HEK293T (cell line): ENCODE results near the gene HOXA4.

Source experiments
- CTCF ChIA-PET: fragments of 350-600 bp; formaldehyde crosslinking; extraction: SDS; loops from one replicate; lab custom pipeline; 2021; ENCODE audit warnings: antibody characterized with exemption, inconsistent platforms; lab: Yijun Ruan, JAX
- POLR2A ChIA-PET: fragments of 350-600 bp; formaldehyde crosslinking; extraction: SDS; loops from one replicate; lab custom pipeline; 2020; ENCODE audit warnings: antibody characterized with exemption, inconsistent platforms; lab: Yijun Ruan, JAX
- DNase-seq: peaks from one replicate; pipeline ENCODE4 v3.0.0; 2012; ENCODE audit warnings: mixed read lengths; ENCODE audit errors: extremely low spot score
- ARNT ChIP-seq: fragments of 450-650 bp; IDR thresholded peaks from 2 replicates; pipeline ENCODE4 v1.6.1; 2017; ENCODE audit warnings: mild to moderate bottlenecking
- BHLHE40 ChIP-seq: fragments of 450-650 bp; IDR thresholded peaks from 2 replicates; pipeline ENCODE4 v1.6.1; 2016; ENCODE audit warnings: mild to moderate bottlenecking, moderate library complexity, borderline replicate concordance
- CTBP1 ChIP-seq: fragments of 450-650 bp; IDR thresholded peaks from 2 replicates; pipeline ENCODE4 v1.6.1; 2016; ENCODE audit warnings: borderline replicate concordance
- ELF4 ChIP-seq: fragments of 450-650 bp; IDR thresholded peaks from 2 replicates; pipeline ENCODE4 v1.6.1; 2017; ENCODE audit warnings: antibody characterized with exemption
- FOXA1 ChIP-seq: fragments of 450-650 bp; IDR thresholded peaks from 2 replicates; pipeline ENCODE4 v1.6.1; 2016; ENCODE audit warnings: mild to moderate bottlenecking
- FOXK2 ChIP-seq: fragments of 450-650 bp; IDR thresholded peaks from 2 replicates; pipeline ENCODE4 v1.6.1; 2016; ENCODE audit warnings: mild to moderate bottlenecking
- FOXM1 ChIP-seq: fragments of 450-650 bp; IDR thresholded peaks from 2 replicates; pipeline ENCODE4 v1.6.1; 2017; ENCODE audit warnings: mild to moderate bottlenecking, borderline replicate concordance
- HDGF ChIP-seq: fragments of 450-650 bp; IDR thresholded peaks from 2 replicates; pipeline ENCODE4 v1.6.1; 2017; ENCODE audit warnings: antibody characterized with exemption, borderline replicate concordance
- L3MBTL2 ChIP-seq: fragments of 450-650 bp; conservative IDR thresholded peaks from 2 replicates; pipeline ENCODE4 v1.6.1; 2016; ENCODE audit warnings: mild to moderate bottlenecking
- LEF1 ChIP-seq: fragments of 450-650 bp; IDR thresholded peaks from 2 replicates; pipeline ENCODE4 v1.6.1; 2017; ENCODE audit warnings: mild to moderate bottlenecking, borderline replicate concordance
- NFRKB ChIP-seq: fragments of 450-650 bp; IDR thresholded peaks from 2 replicates; pipeline ENCODE4 v1.6.1; 2016; ENCODE audit warnings: mild to moderate bottlenecking, moderate library complexity
- SP1 ChIP-seq: fragments of 450-650 bp; IDR thresholded peaks from 2 replicates; pipeline ENCODE4 v1.6.1; 2017
- SUZ12 ChIP-seq: fragments of 450-650 bp; IDR thresholded peaks from 2 replicates; pipeline ENCODE4 v1.6.1; 2016; ENCODE audit warnings: mild to moderate bottlenecking
- TARDBP ChIP-seq: fragments of 450-650 bp; IDR thresholded peaks from 2 replicates; pipeline ENCODE4 v1.6.1; 2016
- ZNF384 ChIP-seq: fragments of 450-650 bp; IDR thresholded peaks from 2 replicates; pipeline ENCODE4 v1.6.1; 2016
- TF ChIP-seq, protein P1 (sequence below): fragments of 450-650 bp; IDR thresholded peaks from 2 replicates; pipeline ENCODE4 v1.6.1; 2016

Gene HOXA4

DNA sequence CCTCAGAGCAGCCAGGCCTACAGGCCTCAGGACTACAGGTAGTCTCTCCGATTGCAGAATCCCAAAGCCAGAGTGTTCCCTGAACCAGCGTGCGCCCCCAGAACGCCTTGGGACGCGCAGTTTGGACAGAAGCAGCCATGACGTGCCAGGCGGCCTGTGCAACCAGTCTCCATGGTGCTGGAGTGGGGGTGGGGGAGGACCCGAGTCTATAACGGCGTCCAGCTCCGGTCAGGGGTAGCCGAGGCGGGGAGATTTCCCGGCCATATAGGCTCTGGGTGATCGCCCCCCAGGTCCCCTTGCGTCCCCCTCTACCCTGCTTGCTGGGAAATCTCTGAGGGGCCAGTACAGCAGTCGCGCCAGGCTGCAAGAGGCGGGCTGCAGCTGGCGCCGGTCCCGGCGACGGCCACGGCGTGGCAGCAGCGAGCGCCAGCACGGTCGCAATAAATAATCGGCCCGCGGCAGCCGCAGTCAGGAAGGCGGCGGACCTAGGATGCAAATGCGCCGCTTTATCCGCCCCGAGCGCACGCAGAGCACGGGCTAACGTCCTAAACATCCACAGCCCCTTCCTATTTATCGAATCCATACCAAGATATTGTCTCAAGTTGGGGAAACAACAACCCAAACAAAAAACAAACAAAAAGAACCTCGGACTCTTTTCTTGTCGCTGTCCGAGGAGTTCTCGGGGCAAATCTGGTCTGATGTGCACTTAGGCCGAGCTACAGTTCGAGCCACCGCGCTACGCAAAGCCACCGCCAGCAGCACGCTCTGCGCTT lies 20.2 kb upstream of the HOXA4 start:
- POLR2A ChIA-PET, result interaction anchor here (0.6 to 17.5 kb wide), 18 partner anchors 8 to 956 kb away, joined by 3 to 367 read pairs (median 4); partner anchors contain the start of genes HOXA1, HOXA10, HOXA11 and HOXA4
- DNase-seq, result no peak
- TF ChIP-seq HDGF (0 out of 2 replicates have a peak, but pooled peaks have one; percentile 34), L3MBTL2 (no peak)
- TF ChIP-seq, protein P1, sequence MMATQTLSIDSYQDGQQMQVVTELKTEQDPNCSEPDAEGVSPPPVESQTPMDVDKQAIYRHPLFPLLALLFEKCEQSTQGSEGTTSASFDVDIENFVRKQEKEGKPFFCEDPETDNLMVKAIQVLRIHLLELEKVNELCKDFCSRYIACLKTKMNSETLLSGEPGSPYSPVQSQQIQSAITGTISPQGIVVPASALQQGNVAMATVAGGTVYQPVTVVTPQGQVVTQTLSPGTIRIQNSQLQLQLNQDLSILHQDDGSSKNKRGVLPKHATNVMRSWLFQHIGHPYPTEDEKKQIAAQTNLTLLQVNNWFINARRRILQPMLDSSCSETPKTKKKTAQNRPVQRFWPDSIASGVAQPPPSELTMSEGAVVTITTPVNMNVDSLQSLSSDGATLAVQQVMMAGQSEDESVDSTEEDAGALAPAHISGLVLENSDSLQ, result peak; percentile 96

DNA sequence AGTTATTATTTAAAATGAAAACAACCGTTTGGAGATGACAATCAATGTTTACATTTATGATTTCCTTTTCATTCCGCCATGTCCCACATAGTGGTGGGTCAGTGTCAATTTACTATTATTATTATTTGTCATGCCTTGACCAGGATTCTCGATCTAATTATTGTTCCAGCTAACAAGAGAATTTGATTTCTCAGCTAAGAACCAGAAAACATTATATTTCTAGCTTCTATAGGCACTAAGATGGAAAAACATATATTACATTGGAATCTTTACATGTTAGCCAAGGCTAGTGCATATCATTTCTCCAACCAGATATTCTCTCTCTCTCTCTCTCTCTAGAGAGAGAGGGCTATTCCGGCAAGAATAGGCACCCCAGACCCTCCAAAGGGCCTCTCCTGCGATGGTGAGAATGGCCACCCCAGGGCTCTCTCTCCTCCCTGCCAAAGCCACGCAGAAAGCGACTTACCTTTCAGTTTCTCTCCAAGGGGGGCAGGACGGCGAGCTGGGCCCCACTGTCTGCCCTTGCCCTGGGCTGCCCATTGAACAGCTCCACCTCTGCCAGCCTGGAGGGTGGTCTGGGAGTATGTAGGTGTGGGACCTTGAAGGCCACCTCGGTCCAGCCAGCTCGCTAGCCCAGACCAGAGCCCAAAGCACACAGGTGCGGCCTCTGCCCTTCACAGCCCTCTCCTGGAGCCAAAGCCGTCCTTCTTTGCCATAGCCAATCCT lies 19.4 kb upstream of the HOXA4 start:
- CTCF ChIA-PET, result interaction anchor here (0.8 to 2.0 kb wide), 6 partner anchors 8 to 52 kb away, joined by 3 to 10 read pairs (median 4); no protein-coding TSS in a partner anchor
- TF ChIP-seq FOXA1, result no peak
- TF ChIP-seq FOXM1, result no peak
- TF ChIP-seq L3MBTL2, result no peak
- no peak for TF ChIP-seq FOXK2
- TF ChIP-seq, protein P1, result no peak
- no peak for DNase-seq
- POLR2A ChIA-PET, result interaction anchor here (0.7 to 17.5 kb wide), 18 partner anchors 9 to 956 kb away, joined by 3 to 367 read pairs (median 6); partner anchors contain the start of genes HOXA1, HOXA10, HOXA11 and HOXA4

More for the DNA sequence above, 20.2 kb upstream of the HOXA4 start:
- CTCF ChIA-PET, result interaction anchor here (0.6 to 2.0 kb wide), 7 partner anchors 9 to 459 kb away, joined by 3 to 10 read pairs (median 3); no protein-coding TSS in a partner anchor

DNA sequence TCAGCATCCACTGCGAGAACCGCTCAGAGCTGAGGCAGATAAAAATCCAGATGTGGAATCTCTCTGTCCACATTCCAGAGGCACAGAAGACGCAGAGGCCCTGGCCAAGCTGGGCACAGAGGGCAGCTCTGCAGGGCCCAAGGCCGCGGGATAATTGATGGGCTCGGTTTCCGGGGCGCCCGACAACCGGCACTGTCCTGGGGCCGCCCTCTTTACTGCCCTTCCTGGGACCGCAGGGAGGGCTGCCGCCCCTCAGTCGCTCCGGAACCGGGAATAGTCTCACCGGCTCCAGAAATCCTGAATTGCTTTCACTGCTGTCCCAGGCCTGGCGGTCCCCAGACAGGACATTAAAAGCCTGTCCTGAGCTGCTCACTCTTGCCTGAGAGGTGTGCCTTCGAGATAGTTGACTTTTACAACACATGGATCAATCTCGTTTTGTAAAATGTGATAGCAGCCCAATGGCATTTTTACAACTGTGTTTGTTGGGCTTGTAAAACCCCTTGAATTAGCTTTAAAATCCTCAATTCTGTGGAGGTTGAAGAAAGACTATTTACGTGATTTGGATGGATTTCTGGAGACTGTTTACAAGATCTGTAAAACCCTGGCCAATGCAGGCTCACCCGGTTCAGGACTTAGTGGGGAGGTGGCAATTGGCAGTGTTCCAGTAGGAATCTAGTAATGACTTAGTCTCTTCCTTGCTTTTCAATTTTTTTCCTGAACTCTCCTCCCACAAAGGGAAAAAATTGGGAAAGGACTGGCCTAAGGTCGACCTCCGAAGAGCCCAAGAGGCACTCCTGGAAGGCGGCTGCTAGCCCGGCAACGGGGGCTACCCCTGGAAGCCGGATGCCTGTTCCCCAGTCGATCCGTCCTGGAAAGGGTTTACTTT lies 18.4 kb upstream of the HOXA4 start:
- DNase-seq, result no peak
- TF ChIP-seq ARNT (peak; percentile 44; the same call in 1 of the 2 replicates), CTBP1 (peak; percentile 68; the same call in 1 of the 2 replicates), HDGF (no peak)
- TF ChIP-seq, protein P1, result peak; percentile 86
- ChIA-PET POLR2A (interaction anchor here (0.7 to 17.5 kb wide), 20 partner anchors 8 to 952 kb away, joined by 3 to 367 read pairs (median 6); partner anchors contain the start of genes CBX3, HNRNPA2B1, HOXA10 and HOXA11), CTCF (interaction anchor here (0.7 to 2.0 kb wide), 5 partner anchors 12 to 784 kb away, joined by 3 to 10 read pairs (median 4); no protein-coding TSS in a partner anchor)

DNA sequence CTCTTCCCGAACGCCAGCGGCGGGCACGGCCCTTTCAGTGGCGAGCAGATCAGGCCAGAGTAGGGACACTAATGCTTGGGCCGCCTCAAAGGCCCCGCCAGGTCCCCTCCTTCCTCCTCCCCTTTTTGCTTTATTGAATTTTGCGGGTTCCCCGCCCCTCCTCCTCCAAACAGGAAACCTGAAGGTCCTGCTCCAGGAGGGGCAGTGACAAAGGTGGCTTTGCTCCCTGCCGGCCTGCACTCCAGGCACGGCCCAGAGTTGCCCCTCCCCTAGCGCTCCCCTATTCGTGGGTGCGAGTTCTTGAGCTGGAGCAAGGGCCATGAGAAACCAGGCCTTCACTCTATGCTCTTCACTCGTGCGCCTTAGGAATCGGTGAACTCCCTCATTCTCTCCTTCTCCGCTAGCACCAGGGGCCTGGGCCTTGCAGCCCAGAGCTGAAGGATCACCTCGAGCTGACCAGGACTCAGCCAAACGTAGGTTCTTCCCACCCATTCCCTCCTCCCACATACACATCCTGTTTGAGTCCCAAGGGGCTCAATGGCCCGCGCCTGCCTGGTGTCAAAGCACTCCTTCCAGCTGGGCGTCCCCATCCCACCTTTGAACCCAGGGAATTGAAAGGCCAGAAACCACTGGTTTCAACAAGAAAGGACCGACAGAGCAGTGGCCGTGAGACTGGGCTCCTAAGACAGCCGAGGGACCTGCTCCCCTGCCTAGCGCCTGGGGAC lies 17.6 kb upstream of the HOXA4 start:
- TF ChIP-seq FOXK2 (no peak), HDGF (no peak), TARDBP (no peak), SUZ12 (no peak), LEF1 (no peak), ELF4 (no peak), CTBP1 (no peak), SP1 (no peak), FOXM1 (no peak), NFRKB (no peak), L3MBTL2 (no peak), ARNT (no peak), ZNF384 (no peak), BHLHE40 (no peak)
- ChIA-PET POLR2A (interaction anchor here (0.7 to 17.5 kb wide), 15 partner anchors 7 to 951 kb away, joined by 3 to 367 read pairs (median 7); partner anchors contain the start of genes CBX3, HNRNPA2B1, HOXA10 and HOXA11), CTCF (interaction anchor here (0.7 to 0.9 kb wide), 2 partner anchors 13 to 783 kb away, joined by 3 to 4 read pairs; no protein-coding TSS in a partner anchor)
- no peak for DNase-seq
